GM10248 (cell line): ENCODE data around the gene DNTT.
A peak's percentile ranks its signal among the peaks of the same experiment; 100 is the strongest.

Experiments used
- CTCF ChIA-PET: fragments of 300-600 bp; sonication (Branson Sonifier 250); formaldehyde crosslinking; extraction: SDS; loops from one replicate; lab custom pipeline; 2021; ENCODE audit warnings: antibody characterized with exemption; lab: Yijun Ruan, JAX
- POLR2A ChIA-PET: fragments of 350-650 bp; sonication (Branson Sonifier 250); formaldehyde crosslinking; extraction: SDS; loops from one replicate; lab custom pipeline; 2020; ENCODE audit warnings: antibody characterized with exemption; lab: Yijun Ruan, JAX
- DNase-seq: peaks from one replicate; pipeline ENCODE4 v3.0.0; 2012; ENCODE audit errors: extremely low spot score
- CTCF ChIP-seq: IDR thresholded peaks from 2 replicates; pipeline ENCODE4 v1.5.1; 2012; ENCODE audit warnings: mild to moderate bottlenecking, low read depth; ENCODE audit errors: extremely low read depth, missing control alignments, control extremely low read depth

DNTT gene

GRCh38 chr10:96267234-96267705 is 37.0 kb upstream of the DNTT start:
- ChIA-PET CTCF (interaction anchor here (0.8 to 5.1 kb wide), 8 partner anchors 11 to 251 kb away, joined by 3 to 41 read pairs (median 4); no protein-coding TSS in a partner anchor), POLR2A (interaction anchor here (0.6 to 1.2 kb wide), 2 partner anchors 12 to 758 kb away, joined by 3 to 4 read pairs; no protein-coding TSS in a partner anchor)
- no peak for TF ChIP-seq CTCF
- no peak for DNase-seq

GRCh38 chr10:96268341-96268909 is 35.8 kb upstream of the DNTT start:
- POLR2A ChIA-PET: interaction anchor here (2.1 kb wide), 1 partner anchor 22 kb away, joined by 6 read pairs; no protein-coding TSS in a partner anchor
- no peak for DNase-seq
- no peak for TF ChIP-seq CTCF
- CTCF ChIA-PET: interaction anchor here (1.4 to 5.1 kb wide), 3 partner anchors 24 to 65 kb away, joined by 4 to 41 read pairs (median 10); no protein-coding TSS in a partner anchor

GRCh38 chr10:96269438-96270300 is 34.6 kb upstream of the DNTT start:
- ChIA-PET POLR2A (interaction anchor here (2.1 to 2.4 kb wide), 2 partner anchors 17 to 21 kb away, joined by 6 to 9 read pairs; no protein-coding TSS in a partner anchor), CTCF (interaction anchor here (0.7 to 4.7 kb wide), 8 partner anchors 9 to 576 kb away, joined by 3 to 40 read pairs (median 12); partner anchors contain the start of gene TCTN3)
- DNase-seq: no peak
- TF ChIP-seq CTCF: no peak

GRCh38 chr10:96270571-96270970 is 33.7 kb upstream of the DNTT start:
- ChIA-PET CTCF (interaction anchor here (0.8 to 4.7 kb wide), 13 partner anchors 10 to 577 kb away, joined by 3 to 40 read pairs (median 7); partner anchors contain the start of gene TCTN3), POLR2A (interaction anchor here (0.7 to 2.4 kb wide), 4 partner anchors 16 to 769 kb away, joined by 3 to 9 read pairs (median 5); no protein-coding TSS in a partner anchor)
- no peak for TF ChIP-seq CTCF
- no peak for DNase-seq

- ChIA-PET CTCF (interaction anchor here (0.6 to 4.7 kb wide), 15 partner anchors 9 to 577 kb away, joined by 3 to 40 read pairs (median 6); partner anchors contain the start of gene TCTN3), POLR2A (interaction anchor here (0.7 to 2.4 kb wide), 4 partner anchors 15 to 768 kb away, joined by 3 to 9 read pairs (median 4); no protein-coding TSS in a partner anchor)
- TF ChIP-seq CTCF: no peak
- peak; percentile 76 for DNase-seq
Observed at GRCh38 chr10:96271016-96271815, 33.0 kb upstream of the DNTT start, which contains the start of gene BLNK. TSS of gene BLNK (minus strand) at chr10:96271569. CDS start at chr10:96271398, 171 bp downstream.
